Astrocyte (in vitro differentiated cells and primary cell): ENCODE measurements around the gene HOXB4. TPM values are rescaled to one million over a fixed set of nuclear protein-coding genes. Genes with fewer than 3 reads are reported as not detected.

ENCODE experiments used
- DNase-seq: peaks from one replicate; pipeline ENCODE4 v3.0.0-alpha.2; 2010; ENCODE audit warnings: low read depth
- FAIRE-seq: peaks from 2 replicates; lab custom pipeline; 2011; peaks lifted over from hg19 to GRCh38; lab: Jason Lieb, UNC
- H2AFZ ChIP-seq: 2 replicates; pipeline ENCODE4 v1.6.0; 2012; ENCODE audit warnings: low read depth, low read length, inconsistent platforms
- H3K27ac ChIP-seq: 2 replicates; pipeline ENCODE4 v1.5.1; 2011; ENCODE audit warnings: low read depth, low read length, inconsistent platforms
- H3K27me3 ChIP-seq: 2 replicates; pipeline ENCODE4 v1.6.0; 2011; ENCODE audit warnings: low read length, inconsistent platforms; ENCODE audit not compliant: insufficient read depth
- H3K36me3 ChIP-seq: 2 replicates; pipeline ENCODE4 v1.5.1; 2011; ENCODE audit warnings: low read length, inconsistent platforms; ENCODE audit not compliant: insufficient read depth
- H3K4me1 ChIP-seq: 2 replicates; pipeline ENCODE4 v1.5.1; 2011; ENCODE audit warnings: low read length, inconsistent platforms; ENCODE audit not compliant: insufficient read depth
- H3K4me2 ChIP-seq: 2 replicates; pipeline ENCODE4 v1.6.0; 2012; ENCODE audit warnings: low read length, inconsistent platforms
- H3K4me3 ChIP-seq: 2 replicates; pipeline ENCODE4 v1.5.1; 2011; ENCODE audit warnings: low read depth, mild to moderate bottlenecking, low read length, inconsistent platforms; ENCODE audit not compliant: insufficient read depth
- H3K79me2 ChIP-seq: 2 replicates; pipeline ENCODE4 v1.6.0; 2012; ENCODE audit warnings: mild to moderate bottlenecking, low read length, inconsistent platforms; ENCODE audit not compliant: insufficient read depth
- H3K9ac ChIP-seq: 2 replicates; pipeline ENCODE4 v1.6.0; 2012; ENCODE audit warnings: mild to moderate bottlenecking, low read length, inconsistent platforms
- H3K9me3 ChIP-seq: 2 replicates; pipeline ENCODE4 v1.5.1; 2012; ENCODE audit warnings: low read depth, mild to moderate bottlenecking, low read length, inconsistent platforms; ENCODE audit not compliant: insufficient read depth
- H4K20me1 ChIP-seq: 2 replicates; pipeline ENCODE4 v1.6.0; 2012; ENCODE audit warnings: low read length, inconsistent platforms; ENCODE audit not compliant: insufficient read depth
- H3K27ac Mint-ChIP-seq: one replicate; pipeline ENCODE4 v1.8.0; 2021; ENCODE audit warnings: mild to moderate bottlenecking, mixed read lengths; ENCODE audit not compliant: unreplicated experiment
- H3K27me3 Mint-ChIP-seq: one replicate; pipeline ENCODE4 v1.8.0; 2021; ENCODE audit warnings: low read depth, mixed read lengths; ENCODE audit not compliant: unreplicated experiment
- H3K36me3 Mint-ChIP-seq: one replicate; pipeline ENCODE4 v1.8.0; 2021; ENCODE audit warnings: low read depth, mixed read lengths; ENCODE audit not compliant: unreplicated experiment
- H3K4me1 Mint-ChIP-seq: one replicate; pipeline ENCODE4 v1.8.0; 2021; ENCODE audit warnings: low read depth, mixed read lengths; ENCODE audit not compliant: unreplicated experiment
- H3K4me3 Mint-ChIP-seq: one replicate; pipeline ENCODE4 v1.8.0; 2021; ENCODE audit warnings: mild to moderate bottlenecking, moderate library complexity, mixed read lengths; ENCODE audit not compliant: unreplicated experiment
- H3K9me3 Mint-ChIP-seq: one replicate; pipeline ENCODE4 v1.8.0; 2021; ENCODE audit warnings: mild to moderate bottlenecking, mixed read lengths; ENCODE audit not compliant: unreplicated experiment
- CTCF ChIP-seq: IDR thresholded peaks from 2 replicates; pipeline ENCODE4 v1.5.1; 2011; ENCODE audit warnings: low read depth, mild to moderate bottlenecking, inconsistent platforms, low read length, moderate library complexity; ENCODE audit not compliant: insufficient read depth
- EZH2 ChIP-seq: IDR thresholded peaks from 2 replicates; pipeline ENCODE4 v1.6.1; 2012; ENCODE audit warnings: mild to moderate bottlenecking, low read length, inconsistent platforms; ENCODE audit not compliant: insufficient read depth
- total RNA-seq: library from RNA; stranded (reverse); gene quantifications from 2 replicates; pipeline ENCODE4 v1.2.1, GENCODE V29; 2021

Gene HOXB4
- total RNA-seq, 1 donor from 2014 or later = not detected

DNA sequence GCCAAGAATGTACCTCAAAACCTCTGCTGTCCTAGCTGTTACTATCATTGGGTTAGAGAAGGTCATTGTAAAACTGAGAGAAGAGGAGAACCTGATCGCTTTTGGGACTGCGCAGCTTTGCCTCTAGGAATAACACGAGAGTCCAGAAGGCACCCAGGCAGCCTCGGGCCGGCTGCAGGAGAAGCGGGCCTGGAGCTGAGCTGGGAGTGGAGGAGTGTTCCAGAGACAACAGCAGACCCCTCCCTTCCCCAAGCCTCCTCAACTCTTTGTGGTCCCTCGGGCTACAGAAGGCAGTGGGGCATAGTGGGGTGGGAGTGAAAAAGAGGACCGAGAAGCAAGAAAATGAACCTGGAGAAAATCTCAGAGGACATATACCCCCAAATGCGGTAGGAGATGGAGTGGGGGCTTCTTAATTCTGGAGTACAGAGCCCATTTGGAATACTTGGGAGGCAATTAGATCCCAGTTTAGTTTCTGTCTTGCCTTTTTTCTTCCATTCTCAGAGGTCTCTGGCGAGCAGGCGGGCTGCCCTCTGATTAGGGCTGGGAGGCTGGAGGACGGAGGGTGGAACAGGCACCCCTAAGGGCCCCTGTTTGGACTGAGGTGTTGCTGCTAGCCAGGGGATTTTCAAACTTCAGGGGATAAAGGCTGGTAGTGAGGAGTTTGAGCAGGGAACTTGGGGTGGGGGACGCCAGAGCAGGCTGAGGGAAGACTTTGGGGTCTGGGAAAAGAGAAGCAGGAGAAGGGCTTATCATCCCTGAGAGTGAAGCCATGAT lies 19.9 kb downstream of the HOXB4 start:
- H3K4me2 ChIP-seq = peak overlapping the region; percentile 88
- peaks cover 15% of the 10 kb centered on the region for H3K9me3 Mint-ChIP-seq
- H3K36me3 Mint-ChIP-seq = peaks cover 2% of the 10 kb centered on the region
- peaks cover 95% of the 10 kb centered on the region for H3K79me2 ChIP-seq
- H3K4me1 ChIP-seq = peaks cover 52% of the 10 kb centered on the region
- H3K27me3 Mint-ChIP-seq = peaks cover 98% of the 10 kb centered on the region
- peak overlapping the region; percentile 8 for H3K27ac Mint-ChIP-seq
- TF ChIP-seq EZH2 (no peak), CTCF (no peak)
- H3K27me3 ChIP-seq = peaks cover 78% of the 10 kb centered on the region
- no peak overlapping the region for H2AFZ ChIP-seq
- no peak overlapping the region for H3K4me3 Mint-ChIP-seq
- FAIRE-seq (no peak), DNase-seq (no peak)
- H3K9ac ChIP-seq = peak overlapping the region; percentile 83
- no peaks in the 10 kb centered on the region for H3K36me3 ChIP-seq
- H3K4me3 ChIP-seq = peak overlapping the region; percentile 31
- peak overlapping the region; percentile 61 for H3K27ac ChIP-seq
- H4K20me1 ChIP-seq = peaks cover 9% of the 10 kb centered on the region
- peaks cover 2% of the 10 kb centered on the region for H3K4me1 Mint-ChIP-seq
- H3K9me3 ChIP-seq = no peaks in the 10 kb centered on the region

DNA sequence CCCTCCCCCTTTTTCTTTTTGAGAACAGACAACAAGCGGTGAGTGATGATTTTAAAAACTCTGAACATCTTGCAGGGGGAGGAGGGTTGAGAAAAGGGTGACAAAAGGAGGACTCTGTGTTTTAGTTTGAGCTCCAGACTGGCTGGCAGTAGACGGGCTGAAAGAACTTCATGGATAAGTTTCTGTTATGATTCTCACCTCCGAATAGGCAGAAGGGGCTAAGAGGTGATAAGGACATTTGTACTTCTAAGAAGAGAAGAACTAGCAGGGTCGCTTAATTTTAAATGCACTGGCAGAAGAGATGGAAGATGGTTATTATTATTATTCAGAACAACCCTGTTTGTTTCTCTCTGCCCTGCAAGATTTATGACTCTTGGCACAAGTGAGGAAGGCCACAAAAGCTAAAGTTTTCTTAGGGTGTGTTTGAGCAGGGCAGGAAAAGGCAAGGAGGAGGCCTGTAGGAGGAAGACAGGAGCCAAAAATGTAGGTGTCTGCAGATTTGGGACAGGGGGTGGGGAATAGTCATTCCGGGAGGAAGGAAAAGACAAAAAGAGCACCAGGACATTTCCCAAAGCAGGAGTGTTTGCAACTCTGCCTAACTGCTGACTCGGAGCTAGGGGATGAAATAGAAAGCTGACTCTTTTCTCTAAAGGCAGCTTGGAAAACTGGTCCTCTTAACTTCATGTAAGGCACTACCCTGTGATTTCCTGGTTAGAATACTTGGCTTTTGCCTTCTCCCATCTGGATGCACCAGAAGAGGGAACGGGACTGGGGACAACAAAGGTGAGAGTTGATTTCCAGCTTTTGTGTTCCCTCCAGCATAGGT lies 21.4 kb downstream of the HOXB4 start:
- H3K9me3 Mint-ChIP-seq = peaks cover 18% of the 10 kb centered on the region
- FAIRE-seq (no peak), DNase-seq (no peak)
- peaks cover 5% of the 10 kb centered on the region for H3K36me3 Mint-ChIP-seq
- Histone ChIP-seq H3K36me3 (no peaks in the 10 kb centered on the region), H2AFZ (no peak overlapping the region), H3K79me2 (peaks cover 94% of the 10 kb centered on the region), H3K9me3 (no peaks in the 10 kb centered on the region), H3K4me2 (peak overlapping the region; percentile 88), H3K27me3 (peaks cover 72% of the 10 kb centered on the region), H4K20me1 (peaks cover 6% of the 10 kb centered on the region), H3K4me1 (peaks cover 53% of the 10 kb centered on the region), H3K27ac (peak overlapping the region; percentile 80), H3K4me3 (peak overlapping the region; percentile 21), H3K9ac (peak overlapping the region; percentile 83)
- H3K27me3 Mint-ChIP-seq = peaks cover 93% of the 10 kb centered on the region
- H3K27ac Mint-ChIP-seq = no peak overlapping the region
- TF ChIP-seq EZH2 = no peak
- TF ChIP-seq CTCF = no peak
- H3K4me1 Mint-ChIP-seq = peaks cover 2% of the 10 kb centered on the region
- H3K4me3 Mint-ChIP-seq = no peak overlapping the region
